Activated CD8-positive, alpha-beta T cell treated with anti-CD3 and anti-CD28 coated beads for 36 hours (primary cell): Measurements from ENCODE around the gene SLC4A8. TPM values are rescaled to one million over a fixed set of nuclear protein-coding genes. Genes with fewer than 3 reads are reported as not detected.

Experiments used
- ATAC-seq: fragments of 200-7000 bp; cut with Tn5 transposase; one replicate; pipeline ENCODE4 v1.10.0; 2021; ENCODE audit warnings: mild to moderate bottlenecking, moderate library complexity
- CTCF ChIA-PET: fragments of 350-600 bp; sonication (Branson Sonifier 250); formaldehyde crosslinking; loops from one replicate; lab custom pipeline; 2021; ENCODE audit warnings: antibody characterized with exemption; lab: Charles Lee
- POLR2A ChIA-PET: fragments of 350-600 bp; sonication (Branson Sonifier 250); formaldehyde crosslinking; loops from one replicate; lab custom pipeline; 2021; ENCODE audit warnings: antibody characterized with exemption; lab: Charles Lee
- DNase-seq: peaks from one replicate; pipeline ENCODE4 v3.0.0-alpha.2; 2020
- H3K27ac Mint-ChIP-seq: one replicate; pipeline ENCODE4 v1.8.0; 2021; ENCODE audit warnings: mild to moderate bottlenecking, mixed read lengths
- H3K27me3 Mint-ChIP-seq: one replicate; pipeline ENCODE4 v1.8.0; 2021; ENCODE audit warnings: mixed read lengths
- H3K36me3 Mint-ChIP-seq: one replicate; pipeline ENCODE4 v1.8.0; 2021; ENCODE audit warnings: low read depth, mixed read lengths
- H3K4me1 Mint-ChIP-seq: one replicate; pipeline ENCODE4 v1.8.0; 2021; ENCODE audit warnings: low read depth, mixed read lengths
- H3K4me3 Mint-ChIP-seq: one replicate; pipeline ENCODE4 v1.8.0; 2021; ENCODE audit warnings: mild to moderate bottlenecking, moderate library complexity, mixed read lengths
- H3K9me3 Mint-ChIP-seq: one replicate; pipeline ENCODE4 v1.8.0; 2021; ENCODE audit warnings: mixed read lengths
- intact Hi-C: fragments of 100-400 bp; cut with micrococcal nuclease; formaldehyde crosslinking; loops from one replicate; pipeline ENCODE4 v1.10.0; 2022
- total RNA-seq, 2 experiments: library from RNA; stranded (reverse); gene quantifications; one replicate each; pipeline ENCODE4 v1.2.3, GENCODE V29; 2021
- TF ChIP-seq, protein P1 (sequence below): fragments of 200-600 bp; IDR thresholded peaks from one replicate; pipeline ENCODE4 v1.8.0; 2022; ENCODE audit warnings: antibody characterized with exemption, mild to moderate bottlenecking

The SLC4A8 gene
- total RNA-seq, 2 experiments from 2014 or later = 1.1 to 2.7 TPM

DNA sequence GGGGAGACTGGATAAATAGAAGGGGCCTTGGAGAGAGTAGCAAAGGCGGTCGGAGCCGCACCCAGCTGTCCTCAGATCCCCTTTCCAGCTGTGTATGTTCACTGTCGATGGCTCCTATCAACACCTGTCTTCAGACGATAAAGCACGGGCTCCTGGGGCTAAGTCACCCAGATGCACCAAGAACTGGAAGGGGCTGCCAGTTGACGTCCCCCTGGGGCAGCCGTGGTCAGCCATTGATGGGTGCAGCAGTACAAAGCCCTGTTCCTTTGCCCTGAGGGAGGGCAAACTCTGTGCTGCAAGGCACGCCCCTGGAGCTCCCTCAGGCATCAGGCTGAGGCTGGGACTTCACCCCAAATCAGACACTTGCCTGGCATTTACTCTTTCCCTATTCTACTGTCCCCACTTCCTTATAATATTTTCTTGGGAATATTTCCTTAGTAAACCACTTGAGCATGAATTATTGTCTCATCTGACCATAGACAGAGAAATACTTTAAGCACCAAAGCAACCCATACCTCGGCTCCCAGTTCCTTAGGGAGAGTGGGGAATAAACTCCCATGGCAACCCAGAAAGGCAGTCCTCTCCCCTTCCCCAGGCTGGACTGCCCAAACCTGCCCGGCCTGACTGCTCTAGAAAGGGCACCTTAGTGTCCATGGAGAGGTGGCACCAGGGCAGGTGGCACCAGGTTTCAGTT is 106.8 kb downstream of the SLC4A8 start:
- POLR2A ChIA-PET = interaction anchor here (1.2 to 2.2 kb wide), 3 partner anchors 110 to 119 kb away, joined by 3 to 6 read pairs (median 4); no protein-coding TSS in a partner anchor
- no peak for DNase-seq

DNA sequence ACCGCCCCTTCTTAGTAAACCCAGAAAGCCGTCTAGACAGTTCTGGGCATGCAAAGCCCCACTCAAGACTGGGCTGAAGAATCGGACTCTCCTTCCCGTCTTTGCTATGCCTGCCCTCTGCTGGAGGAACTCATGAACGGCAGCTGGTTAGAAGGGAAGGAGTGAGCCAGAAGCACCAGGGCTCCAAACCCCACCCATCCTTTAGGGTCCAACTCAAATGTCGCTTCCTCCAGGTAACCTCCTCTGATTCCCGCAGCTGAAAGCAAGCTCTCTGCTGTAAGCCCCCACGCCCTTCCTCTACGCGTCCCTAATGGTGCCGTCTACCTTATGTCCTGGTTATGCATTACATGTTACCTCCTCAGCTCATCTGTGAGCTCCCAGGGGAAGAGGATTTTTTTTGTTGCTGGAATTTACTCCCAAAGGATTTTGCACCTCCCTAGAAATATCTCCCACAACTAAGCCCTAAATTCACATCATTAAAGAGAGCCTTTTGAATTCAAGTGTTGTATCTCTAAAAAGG is 107.4 kb downstream of the SLC4A8 start:
- peaks cover 2% of the 10 kb centered on the region for H3K27me3 Mint-ChIP-seq
- ChIA-PET POLR2A (interaction anchor here (1.2 to 2.2 kb wide), 2 partner anchors 111 to 113 kb away, joined by 4 to 6 read pairs; no protein-coding TSS in a partner anchor), CTCF (interaction anchor here (0.7 to 9.2 kb wide), 36 partner anchors 10 to 390 kb away, joined by 3 to 170 read pairs (median 3); partner anchors contain the start of gene SLC4A8)
- no peaks in the 10 kb centered on the region for H3K4me1 Mint-ChIP-seq
- H3K36me3 Mint-ChIP-seq = no peaks in the 10 kb centered on the region
- peak; percentile 98 for ATAC-seq
- no peaks in the 10 kb centered on the region for H3K9me3 Mint-ChIP-seq
- peak; percentile 86 for DNase-seq
- H3K27ac Mint-ChIP-seq = no peak overlapping the region
- intact Hi-C loops = loop anchor here (2.0 kb wide), 1 partner anchor 111 kb away; no protein-coding TSS in a partner anchor
- TF ChIP-seq, protein P1, sequence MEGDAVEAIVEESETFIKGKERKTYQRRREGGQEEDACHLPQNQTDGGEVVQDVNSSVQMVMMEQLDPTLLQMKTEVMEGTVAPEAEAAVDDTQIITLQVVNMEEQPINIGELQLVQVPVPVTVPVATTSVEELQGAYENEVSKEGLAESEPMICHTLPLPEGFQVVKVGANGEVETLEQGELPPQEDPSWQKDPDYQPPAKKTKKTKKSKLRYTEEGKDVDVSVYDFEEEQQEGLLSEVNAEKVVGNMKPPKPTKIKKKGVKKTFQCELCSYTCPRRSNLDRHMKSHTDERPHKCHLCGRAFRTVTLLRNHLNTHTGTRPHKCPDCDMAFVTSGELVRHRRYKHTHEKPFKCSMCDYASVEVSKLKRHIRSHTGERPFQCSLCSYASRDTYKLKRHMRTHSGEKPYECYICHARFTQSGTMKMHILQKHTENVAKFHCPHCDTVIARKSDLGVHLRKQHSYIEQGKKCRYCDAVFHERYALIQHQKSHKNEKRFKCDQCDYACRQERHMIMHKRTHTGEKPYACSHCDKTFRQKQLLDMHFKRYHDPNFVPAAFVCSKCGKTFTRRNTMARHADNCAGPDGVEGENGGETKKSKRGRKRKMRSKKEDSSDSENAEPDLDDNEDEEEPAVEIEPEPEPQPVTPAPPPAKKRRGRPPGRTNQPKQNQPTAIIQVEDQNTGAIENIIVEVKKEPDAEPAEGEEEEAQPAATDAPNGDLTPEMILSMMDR = peak; percentile 82
- H3K4me3 Mint-ChIP-seq = no peak overlapping the region

More for the DNA sequence above, 106.8 kb downstream of the SLC4A8 start:
- no peaks in the 10 kb centered on the region for H3K9me3 Mint-ChIP-seq
- intact Hi-C loops = no loop called here
- TF ChIP-seq, protein P1 = no peak
- CTCF ChIA-PET = interaction anchor here (0.6 to 9.2 kb wide), 24 partner anchors 9 to 391 kb away, joined by 3 to 170 read pairs (median 4); partner anchors contain the start of gene SLC4A8
- H3K4me1 Mint-ChIP-seq = no peaks in the 10 kb centered on the region
- peaks cover 2% of the 10 kb centered on the region for H3K27me3 Mint-ChIP-seq
- ATAC-seq = peak; percentile 10
- H3K4me3 Mint-ChIP-seq = no peak overlapping the region
- no peak overlapping the region for H3K27ac Mint-ChIP-seq
- H3K36me3 Mint-ChIP-seq = no peaks in the 10 kb centered on the region

- ChIA-PET CTCF (interaction anchor here (1.1 to 9.2 kb wide), 3 partner anchors 101 to 132 kb away, joined by 3 to 170 read pairs (median 11); partner anchors contain the start of gene SLC4A8), POLR2A (no interaction called here)
- no peak overlapping the region for H3K4me3 Mint-ChIP-seq
- no peak overlapping the region for H3K27ac Mint-ChIP-seq
- no peaks in the 10 kb centered on the region for H3K9me3 Mint-ChIP-seq
- DNase-seq (no peak), ATAC-seq (no peak)
- H3K4me1 Mint-ChIP-seq = no peaks in the 10 kb centered on the region
- peaks cover 4% of the 10 kb centered on the region for H3K27me3 Mint-ChIP-seq
- TF ChIP-seq, protein P1 = no peak
- H3K36me3 Mint-ChIP-seq = no peaks in the 10 kb centered on the region
- intact Hi-C loops = loop anchor here (2.0 kb wide), 1 partner anchor 113 kb away; no protein-coding TSS in a partner anchor
Observed at GRCh38 chr12:51533799-51534198, 109.2 kb downstream of the SLC4A8 start.

DNA sequence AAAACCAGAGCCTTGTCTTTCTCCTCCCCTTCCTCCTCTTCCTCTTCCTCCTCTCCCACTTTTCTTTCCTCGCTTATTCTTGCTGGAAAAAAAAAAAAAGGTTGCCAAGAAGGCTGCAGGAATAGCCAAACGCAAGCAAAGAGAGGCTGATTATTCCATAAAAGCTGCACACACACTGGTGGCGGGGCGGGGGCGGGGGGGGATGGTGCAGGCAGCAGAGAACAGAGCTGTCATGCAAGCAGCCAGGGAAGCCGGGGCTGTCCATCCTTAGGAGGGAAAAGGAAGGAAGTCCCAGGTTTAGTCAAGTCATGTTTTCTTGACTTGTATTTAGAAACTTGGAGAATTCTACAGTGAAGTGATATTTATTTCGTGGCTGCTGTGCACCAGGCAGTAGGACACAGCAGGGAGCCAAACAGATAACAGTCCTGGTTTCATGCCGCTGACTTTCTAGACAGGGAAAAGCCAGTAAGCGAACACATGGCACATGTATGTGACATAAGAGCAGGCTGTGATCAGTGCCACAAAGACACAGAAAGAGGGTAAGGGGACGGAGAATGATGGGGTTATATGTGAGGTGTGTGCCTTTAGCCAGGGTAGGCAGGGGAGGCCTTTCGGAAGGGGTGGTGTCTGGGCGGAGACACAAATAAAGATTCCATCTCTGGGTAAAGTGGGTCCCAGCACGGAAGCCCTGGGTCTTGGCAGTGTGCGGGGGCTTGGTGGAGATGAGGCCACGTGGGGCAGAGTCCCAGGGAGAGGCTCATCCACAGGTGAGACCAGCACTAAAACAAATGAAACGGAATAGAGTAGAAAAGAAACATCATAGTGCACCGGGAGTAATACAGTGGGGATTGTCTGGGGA is 109.8 kb downstream of the SLC4A8 start:
- Mint-ChIP-seq H3K36me3 (no peaks in the 10 kb centered on the region), H3K9me3 (no peaks in the 10 kb centered on the region), H3K4me1 (no peaks in the 10 kb centered on the region), H3K27me3 (peaks cover 4% of the 10 kb centered on the region), H3K27ac (no peak overlapping the region), H3K4me3 (no peak overlapping the region)
- ATAC-seq (no peak), DNase-seq (no peak)
- TF ChIP-seq, protein P1 = no peak
- POLR2A ChIA-PET = no interaction called here
- intact Hi-C loops = no loop called here
- CTCF ChIA-PET = interaction anchor here (0.7 to 9.2 kb wide), 4 partner anchors 102 to 298 kb away, joined by 3 to 170 read pairs (median 7); partner anchors contain the start of gene SLC4A8
